Gastrocnemius medialis (tissue), 4 donors: Measurements from ENCODE around the gene AKR1C1.
"Not testable (repeated sequence)": the region's sequence is repeated elsewhere in the genome, so short reads cannot be mapped to it uniquely, and the experiment has no call there.

Source experiments
- POLR2A ChIP-seq, 2 donors: fragments of 450-650 bp; IDR thresholded peaks; one replicate each; pipeline ENCODE4 v1.6.1; 2017; ENCODE audit warnings: antibody characterized with exemption in 2 of 2, mild to moderate bottlenecking in 2 of 2, moderate library complexity in 2 of 2
- TF ChIP-seq, protein P1 (sequence below), 5 experiments: fragments of 450-650 bp in 3 of 5; fragments of 200-600 bp in 2 of 5; sonication (generic) in 2 of 5; IDR thresholded peaks in 4 of 5; conservative IDR thresholded peaks in 1 of 5; 1 replicate in 4 of 5; 2 replicates in 1 of 5; pipeline ENCODE4 v1.5.1; 2016 to 2019; ENCODE audit warnings: antibody characterized with exemption in 5 of 5, mild to moderate bottlenecking in 3 of 5, moderate library complexity in 3 of 5

DNA sequence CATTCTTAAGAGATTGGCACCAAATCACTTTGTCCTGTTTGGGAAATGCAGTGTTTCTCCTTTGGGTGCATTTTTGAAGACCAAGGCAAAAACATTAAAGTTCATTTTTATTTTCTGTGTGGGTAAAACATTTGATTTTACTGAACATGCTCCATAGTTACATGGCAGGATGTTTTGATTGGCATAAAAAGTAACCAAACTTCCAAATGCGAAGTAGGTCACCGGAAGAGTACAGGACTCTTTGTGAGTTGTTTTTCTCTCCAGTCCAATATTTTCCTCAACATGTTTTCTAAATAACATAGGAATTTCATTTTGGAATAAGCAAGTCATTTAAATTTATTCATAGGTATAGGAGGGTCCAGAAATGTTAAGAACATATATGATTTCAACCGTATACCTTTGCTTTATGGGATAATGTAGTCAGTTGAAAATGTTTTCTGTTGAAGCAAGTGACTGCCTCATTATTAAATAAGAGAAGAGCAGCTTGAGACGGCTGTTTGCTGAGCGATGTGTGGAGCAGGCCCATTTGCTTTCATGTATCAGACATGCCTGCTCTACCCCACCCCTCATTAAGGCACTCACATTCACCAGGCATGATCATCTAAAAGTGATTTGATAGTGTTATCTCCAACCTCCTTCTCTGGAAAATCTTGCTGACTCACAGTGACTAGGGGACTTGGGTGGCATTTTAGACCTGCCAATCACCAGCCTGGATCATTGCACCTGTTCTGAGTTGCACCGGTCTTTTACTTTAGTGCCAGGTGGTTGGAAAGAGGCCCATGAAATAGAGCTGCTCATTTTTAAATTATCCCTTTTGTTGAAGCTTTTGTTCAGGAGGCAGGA lies 56.8 kb downstream of the AKR1C1 start:
- TF ChIP-seq POLR2A (IDR thresholded peaks at IDR 0.05), result not testable (repeated sequence)
- TF ChIP-seq, protein P1, sequence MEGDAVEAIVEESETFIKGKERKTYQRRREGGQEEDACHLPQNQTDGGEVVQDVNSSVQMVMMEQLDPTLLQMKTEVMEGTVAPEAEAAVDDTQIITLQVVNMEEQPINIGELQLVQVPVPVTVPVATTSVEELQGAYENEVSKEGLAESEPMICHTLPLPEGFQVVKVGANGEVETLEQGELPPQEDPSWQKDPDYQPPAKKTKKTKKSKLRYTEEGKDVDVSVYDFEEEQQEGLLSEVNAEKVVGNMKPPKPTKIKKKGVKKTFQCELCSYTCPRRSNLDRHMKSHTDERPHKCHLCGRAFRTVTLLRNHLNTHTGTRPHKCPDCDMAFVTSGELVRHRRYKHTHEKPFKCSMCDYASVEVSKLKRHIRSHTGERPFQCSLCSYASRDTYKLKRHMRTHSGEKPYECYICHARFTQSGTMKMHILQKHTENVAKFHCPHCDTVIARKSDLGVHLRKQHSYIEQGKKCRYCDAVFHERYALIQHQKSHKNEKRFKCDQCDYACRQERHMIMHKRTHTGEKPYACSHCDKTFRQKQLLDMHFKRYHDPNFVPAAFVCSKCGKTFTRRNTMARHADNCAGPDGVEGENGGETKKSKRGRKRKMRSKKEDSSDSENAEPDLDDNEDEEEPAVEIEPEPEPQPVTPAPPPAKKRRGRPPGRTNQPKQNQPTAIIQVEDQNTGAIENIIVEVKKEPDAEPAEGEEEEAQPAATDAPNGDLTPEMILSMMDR (IDR thresholded peaks at IDR 0.05 in 4 of 5, conservative IDR thresholded peaks at IDR 0.05 in 1 of 5), result not testable (repeated sequence)
